ENCODE results near the gene SLC13A2.
"Not testable (repeated sequence)": the region's sequence is repeated elsewhere in the genome, so short reads cannot be mapped to it uniquely, and the experiment has no call there.

SLC13A2 gene

GRCh38 chr17:28514561-28515002 is 41.1 kb downstream of the SLC13A2 start:
- no peak for DNase-seq (ENCODE audit: low read depth)

GRCh38 chr17:28515518-28515917 is 42.1 kb downstream of the SLC13A2 start:
- DNase-seq (ENCODE audit: low read depth), result no peak

- no peak for DNase-seq (ENCODE audit: low read depth)
These were observed 44.7 kb downstream of the SLC13A2 start for GRCh38 chr17:28518132-28518531.

- DNase-seq (ENCODE audit: low read depth), result no peak
These were observed 45.1 kb downstream of the SLC13A2 start for GRCh38 chr17:28518578-28518977.

- DNase-seq (ENCODE audit: low read depth), result no peak
These were observed 45.8 kb downstream of the SLC13A2 start for GRCh38 chr17:28519236-28519635.

- no peak for DNase-seq (ENCODE audit: low read depth)
These were observed 47.2 kb downstream of the SLC13A2 start for GRCh38 chr17:28520687-28521086.

GRCh38 chr17:28521311-28522085 is 48.1 kb downstream of the SLC13A2 start:
- no peak for DNase-seq (ENCODE audit: low read depth)

- DNase-seq (ENCODE audit: low read depth), result not testable (repeated sequence)
These were observed 48.8 kb downstream of the SLC13A2 start for GRCh38 chr17:28522281-28522680.

GRCh38 chr17:28523186-28523585 is 49.7 kb downstream of the SLC13A2 start:
- no peak for DNase-seq (ENCODE audit: low read depth)

GRCh38 chr17:28523876-28524275 is 50.4 kb downstream of the SLC13A2 start:
- no peak for DNase-seq (ENCODE audit: low read depth)

GRCh38 chr17:28524476-28525424 is 51.3 kb downstream of the SLC13A2 start:
- no peak for DNase-seq (ENCODE audit: low read depth)

- no peak for DNase-seq (ENCODE audit: low read depth)
These were observed 52.9 kb downstream of the SLC13A2 start for GRCh38 chr17:28526381-28526780.

- DNase-seq (ENCODE audit: low read depth), result no peak
These were observed 53.8 kb downstream of the SLC13A2 start for GRCh38 chr17:28527181-28527681.

GRCh38 chr17:28527859-28528258 is 54.4 kb downstream of the SLC13A2 start:
- DNase-seq (ENCODE audit: low read depth), result no peak

- no peak for DNase-seq (ENCODE audit: low read depth)
These were observed 55.0 kb downstream of the SLC13A2 start for GRCh38 chr17:28528327-28529012.

- DNase-seq (ENCODE audit: low read depth), result no peak
These were observed 55.6 kb downstream of the SLC13A2 start for GRCh38 chr17:28529013-28529400.

- no peak for DNase-seq (ENCODE audit: low read depth)
These were observed 56.8 kb downstream of the SLC13A2 start for GRCh38 chr17:28530250-28530649.

- DNase-seq (ENCODE audit: low read depth), result no peak
These were observed 57.5 kb downstream of the SLC13A2 start for GRCh38 chr17:28530926-28531325.

GRCh38 chr17:28532050-28532960 is 58.9 kb downstream of the SLC13A2 start:
- no peak for DNase-seq (ENCODE audit: low read depth)

- no peak for DNase-seq (ENCODE audit: low read depth)
These were observed 59.8 kb downstream of the SLC13A2 start for GRCh38 chr17:28533091-28533807.
